ENCODE data around the gene HEY2.

DNA sequence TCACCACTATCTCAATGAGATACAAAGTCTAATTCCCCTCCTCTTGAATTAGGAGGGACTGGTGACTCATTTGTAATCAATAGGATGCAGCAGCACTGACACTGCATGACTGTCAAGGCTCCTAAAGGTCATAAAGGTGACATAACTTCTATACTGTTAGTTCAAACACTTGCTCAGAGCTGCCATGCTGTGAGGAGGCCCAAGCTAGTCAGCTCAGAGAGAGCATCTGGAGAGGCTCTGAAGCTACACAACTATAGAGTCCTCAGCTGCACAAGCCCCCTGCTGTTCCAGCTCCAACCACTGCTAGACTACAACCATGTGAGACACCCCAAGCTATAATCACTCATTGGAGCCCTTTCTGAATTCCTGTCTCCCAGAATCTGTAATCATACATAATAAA, 17.0 kb upstream of the HEY2 start:
- no peak for TF ChIP-seq MYC (IDR thresholded peaks at IDR 0.05; ENCODE audit: low read depth, low read length)
- TF ChIP-seq, protein P1, sequence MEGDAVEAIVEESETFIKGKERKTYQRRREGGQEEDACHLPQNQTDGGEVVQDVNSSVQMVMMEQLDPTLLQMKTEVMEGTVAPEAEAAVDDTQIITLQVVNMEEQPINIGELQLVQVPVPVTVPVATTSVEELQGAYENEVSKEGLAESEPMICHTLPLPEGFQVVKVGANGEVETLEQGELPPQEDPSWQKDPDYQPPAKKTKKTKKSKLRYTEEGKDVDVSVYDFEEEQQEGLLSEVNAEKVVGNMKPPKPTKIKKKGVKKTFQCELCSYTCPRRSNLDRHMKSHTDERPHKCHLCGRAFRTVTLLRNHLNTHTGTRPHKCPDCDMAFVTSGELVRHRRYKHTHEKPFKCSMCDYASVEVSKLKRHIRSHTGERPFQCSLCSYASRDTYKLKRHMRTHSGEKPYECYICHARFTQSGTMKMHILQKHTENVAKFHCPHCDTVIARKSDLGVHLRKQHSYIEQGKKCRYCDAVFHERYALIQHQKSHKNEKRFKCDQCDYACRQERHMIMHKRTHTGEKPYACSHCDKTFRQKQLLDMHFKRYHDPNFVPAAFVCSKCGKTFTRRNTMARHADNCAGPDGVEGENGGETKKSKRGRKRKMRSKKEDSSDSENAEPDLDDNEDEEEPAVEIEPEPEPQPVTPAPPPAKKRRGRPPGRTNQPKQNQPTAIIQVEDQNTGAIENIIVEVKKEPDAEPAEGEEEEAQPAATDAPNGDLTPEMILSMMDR (IDR thresholded peaks at IDR 0.05; ENCODE audit: extremely low read depth in 1 of 2, insufficient read depth in 1 of 2, low read depth in 1 of 2, low read length in 2 of 2), result no peak

All from endothelial cell of umbilical vein (primary cell).